Mucosa of gallbladder (tissue), 1 donor: ENCODE data around the gene WDR5B. TPM values are rescaled to one million over a fixed set of nuclear protein-coding genes. Genes with fewer than 3 reads are reported as not detected.

Source experiments
- DNase-seq: peaks from one replicate; pipeline ENCODE4 v3.0.0-alpha.2; 2020; ENCODE audit warnings: low spot score
- total RNA-seq: library from RNA; stranded (reverse); gene quantifications from one replicate; pipeline ENCODE4 v1.2.1, GENCODE V29; 2021
- donor health status: DM: no; HTN: no; CAD: no.

The WDR5B gene
- total RNA-seq, 1 donor from 2014 or later: 6.5 TPM

DNA sequence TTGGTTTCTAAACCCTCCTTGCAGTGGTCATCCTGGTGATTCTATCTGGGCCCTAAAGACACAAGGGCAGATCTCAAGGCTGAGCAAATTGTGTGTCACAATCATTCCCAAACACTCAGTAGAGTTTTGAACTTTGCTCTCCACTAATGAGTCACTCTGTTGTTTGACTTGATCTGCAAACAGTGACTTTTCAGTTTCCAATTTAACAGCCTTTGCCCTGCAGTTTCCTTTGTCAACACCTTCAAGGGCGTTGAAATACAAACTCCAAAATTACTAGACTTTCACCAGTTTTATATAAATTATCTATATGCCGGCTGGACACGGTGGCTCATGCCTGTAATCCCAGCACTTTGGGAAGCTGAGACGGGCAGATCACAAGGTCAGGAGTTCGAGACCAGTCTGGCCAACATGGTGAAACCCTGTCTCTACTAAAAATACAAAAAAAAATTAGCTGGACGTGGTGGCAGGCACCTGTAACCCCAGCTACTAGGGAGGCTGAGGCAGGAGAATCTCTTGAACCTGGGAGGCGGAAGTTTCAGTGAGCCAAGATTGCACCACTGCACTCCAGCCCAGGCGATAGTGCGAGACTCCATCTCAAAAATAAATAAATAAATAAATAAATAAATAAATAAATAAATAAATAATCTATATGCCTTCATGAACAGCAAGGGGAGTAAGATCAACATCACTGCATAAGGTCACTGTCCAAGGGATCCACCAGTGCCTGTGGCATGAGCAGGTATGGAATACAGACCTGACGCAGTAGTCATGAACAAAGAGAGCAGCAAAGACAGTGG lies 50.1 kb downstream of the WDR5B start:
- DNase-seq: peak; percentile 47

GRCh38 chr3:122365073-122365472 lies 50.8 kb downstream of the WDR5B start:
- DNase-seq: no peak

GRCh38 chr3:122364490-122364889 lies 51.4 kb downstream of the WDR5B start:
- DNase-seq: no peak

Other genes starting within 250 kb of the WDR5B start
- gene CASR, start 232.4 kb downstream of the WDR5B start, total RNA-seq: 54.0 TPM
- 3.6 TPM for gene CSTA, start 90.8 kb downstream of the WDR5B start, total RNA-seq
- gene MIX23, start 32.8 kb downstream of the WDR5B start, total RNA-seq: 23.3 TPM
- 83.0 TPM for gene FAM162A, start 31.9 kb downstream of the WDR5B start, total RNA-seq
- 55.2 TPM for gene KPNA1, start 98.9 kb upstream of the WDR5B start, total RNA-seq
- 29.6 TPM for gene PARP9, start 148.2 kb upstream of the WDR5B start, total RNA-seq
- gene DTX3L, start 148.3 kb upstream of the WDR5B start, total RNA-seq: 39.9 TPM
- 2.3 TPM for gene PARP15, start 161.6 kb upstream of the WDR5B start, total RNA-seq